OCI-LY1 (cell line): ENCODE data around the gene MAD1L1.

Source experiments
- CTCF ChIP-seq: fragments of 200-600 bp; sonication (generic), shearing (Covaris generic); IDR thresholded peaks from 2 replicates; pipeline ENCODE4 v1.5.1; 2017; ENCODE audit warnings: mild to moderate bottlenecking, antibody characterized with exemption, low read length, moderate library complexity, mixed read lengths
- EZH2 ChIP-seq: fragments of 200-600 bp; sonication (generic), shearing (Covaris generic); IDR thresholded peaks from 2 replicates; pipeline ENCODE4 v1.8.0; 2017; ENCODE audit warnings: borderline replicate concordance, mixed run types, mild to moderate bottlenecking, antibody characterized with exemption, low read length, moderate library complexity, mixed read lengths

GRCh38 chr7:2165239-2165609 lies 67.5 kb downstream of the MAD1L1 start:
- TF ChIP-seq CTCF, result no peak
- TF ChIP-seq EZH2, result no peak
